ENCODE measurements around the gene HMCN2.

- TF ChIP-seq POLR2A (IDR thresholded peaks at IDR 0.05; ENCODE audit: low read length) (no peak), GATA1 (IDR thresholded peaks at IDR 0.05; ENCODE audit: low read depth, low read length) (no peak)
Observed at GRCh38 chr9:130405657-130406257, 140.2 kb downstream of the HMCN2 start.

Measured in erythroblast (primary cell).